ENCODE data around the gene ACSBG1. TPM values are rescaled to one million over a fixed set of nuclear protein-coding genes. Genes with fewer than 3 reads are reported as not detected.

The ACSBG1 gene
- total and polyA plus RNA-seq, 10 of the 15 experiments (the other 5 are each of a cell fraction or from before 2014, with no cell fraction given) = 0.11 to 0.75 (median 0.42) TPM

GRCh38 chr15:78182336-78182700 is 52.0 kb downstream of the ACSBG1 start (continued):
- TF ChIP-seq USF2 (IDR thresholded peaks at IDR 0.05; ENCODE audit: borderline replicate concordance, low read depth, low read length) (no peak), CEBPB (IDR thresholded peaks at IDR 0.05; ENCODE audit: borderline replicate concordance in 1 of 2, low read depth in 2 of 2, low read length in 2 of 2) (no peak), SREBF1 (IDR thresholded peaks at IDR 0.05; ENCODE audit: low read length) (no peak)

- Histone ChIP-seq H3K9me3 (replicated peaks; ENCODE audit: control insufficient read depth, insufficient read depth, low read length) (no peaks in the 10 kb centered on the region), H3K79me2 (ENCODE audit: control insufficient read depth, insufficient read depth, low read length) (no peaks in the 10 kb centered on the region), H3K9ac (ENCODE audit: control insufficient read depth, insufficient read depth, low read length) (no peak overlapping the region), H3K4me3 (no peak overlapping the region), H3K27ac (ENCODE audit: control insufficient read depth, insufficient read depth) (no peak overlapping the region), H3K36me3 (ENCODE audit: control insufficient read depth in 2 of 2, insufficient read depth in 2 of 2, low read length in 1 of 2) (no peaks in the 10 kb centered on the region), H3K27me3 (replicated peaks in 1 of 2; ENCODE audit: control insufficient read depth in 2 of 2, insufficient read depth in 2 of 2, low read length in 1 of 2) (no peaks in the 10 kb centered on the region), H4K20me1 (ENCODE audit: control insufficient read depth, insufficient read depth) (no peaks in the 10 kb centered on the region), H2AFZ (ENCODE audit: control insufficient read depth, low read depth, low read length) (no peak overlapping the region), H3K4me2 (ENCODE audit: control insufficient read depth, insufficient read depth) (no peak overlapping the region), H3K4me1 (ENCODE audit: control insufficient read depth, insufficient read depth, low read length) (no peaks in the 10 kb centered on the region; the same call in 1 of the 2 replicates)
- in situ Hi-C loops (cut with MboI) = no loop called here
- intact Hi-C loops (cut with micrococcal nuclease; ENCODE audit: unreplicated experiment) = no loop called here
- no TSS peak for BruUV-seq (replicated peaks)
- WGBS (ENCODE audit: insufficient coverage, insufficient replicate concordance, low lambda C conversion rate, missing lambda C conversion rate) = 53% methylated on average over 5 of the region's 5 CpGs
- POLR2A ChIA-PET = no interaction called here
- DNase-seq (ENCODE audit: low read depth, low spot score) (no peak), ATAC-seq (no peak), FAIRE-seq (no peak)
- SMC1A ChIA-PET (ENCODE audit: uncharacterized antibody, unreplicated experiment) = interaction anchor here (1.2 to 4.9 kb wide), 2 partner anchors 16 to 48 kb away, joined by 7 to 28 read pairs; partner anchors contain the start of gene CIB2
- CTCF ChIA-PET = interaction anchor here (0.8 to 3.4 kb wide), 4 partner anchors 45 to 237 kb away, joined by 3 to 19 read pairs (median 3); no protein-coding TSS in a partner anchor
- RAD21 ChIA-PET (ENCODE audit: unreplicated experiment) = interaction anchor here (1.5 to 3.2 kb wide), 2 partner anchors 15 to 49 kb away, joined by 5 to 16 read pairs; partner anchors contain the start of gene CIB2
- TF ChIP-seq SUPT20H (IDR thresholded peaks at IDR 0.05; ENCODE audit: borderline replicate concordance, control insufficient read depth, low read depth, low read length) = no peak
- no peak for TF ChIP-seq CHD2 (IDR thresholded peaks at IDR 0.05; ENCODE audit: borderline replicate concordance, low read depth, low read length)
- no peak for TF ChIP-seq IRF5 (IDR thresholded peaks at IDR 0.05; ENCODE audit: borderline replicate concordance)
- no peak for TF ChIP-seq ZSCAN29 (IDR thresholded peaks at IDR 0.05)
- no peak for TF ChIP-seq CREM (IDR thresholded peaks at IDR 0.05; ENCODE audit: low read depth)
- TF ChIP-seq MLLT1 (IDR thresholded peaks at IDR 0.05) = no peak
- TF ChIP-seq NFIC (IDR thresholded peaks at IDR 0.05; ENCODE audit: low read depth, low read length) = no peak
- no peak for TF ChIP-seq SIX5 (IDR thresholded peaks at IDR 0.05; ENCODE audit: low read depth, low read length, severe bottlenecking)
- no peak for TF ChIP-seq FOXK2 (IDR thresholded peaks at IDR 0.05)
- no peak for TF ChIP-seq BRCA1 (IDR thresholded peaks at IDR 0.05; ENCODE audit: low read depth, low read length)
- TF ChIP-seq NKRF (conservative IDR thresholded peaks at IDR 0.05) = no peak
- TF ChIP-seq TCF7 (IDR thresholded peaks at IDR 0.05; ENCODE audit: borderline replicate concordance) = no peak
- no peak for TF ChIP-seq RELB (IDR thresholded peaks at IDR 0.05; ENCODE audit: low read depth)
- TF ChIP-seq IRF4 (IDR thresholded peaks at IDR 0.05; ENCODE audit: low read depth, low read length) = no peak
Measured at GRCh38 chr15:78179906-78180305, 54.5 kb downstream of the ACSBG1 start.

All from GM12878 (cell line).